Measurements from ENCODE around the gene CYP1B1. TPM values are rescaled to one million over a fixed set of nuclear protein-coding genes. Genes with fewer than 3 reads are reported as not detected.

Gene CYP1B1
- total and polyA plus RNA-seq, 9 donors: 5.4 to 34.5 (median 12.5) TPM

DNA sequence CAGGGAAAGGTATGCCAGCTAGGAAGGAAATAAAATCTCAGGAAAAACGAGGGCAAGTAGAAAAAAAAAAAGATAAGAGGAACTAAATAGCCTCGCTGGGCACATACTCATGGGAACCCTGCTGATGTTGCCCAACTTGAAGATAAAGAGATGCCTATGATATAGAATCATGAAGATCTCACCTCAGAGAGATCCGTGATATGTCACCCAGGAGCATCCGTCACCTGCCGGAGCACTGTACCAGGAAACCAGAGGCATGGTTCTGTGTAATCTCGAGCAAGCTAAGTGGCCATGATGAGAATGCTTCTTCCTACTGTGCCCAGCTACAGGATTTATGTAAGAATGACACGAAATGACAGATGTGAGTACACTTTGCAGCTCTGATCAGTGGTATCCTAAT lies 40.0 kb downstream of the CYP1B1 start:
- Histone ChIP-seq H3K4me3 (no peak overlapping the region), H3K27ac (no peak overlapping the region), H3K27me3 (no peaks in the 10 kb centered on the region), H3K9me3 (no peaks in the 10 kb centered on the region), H3K4me1 (ENCODE audit: insufficient read depth) (peaks cover 6% of the 10 kb centered on the region), H3K36me3 (no peaks in the 10 kb centered on the region)
- no peak for DNase-seq
- intact Hi-C loops (cut with DNase I): no loop called here
- TF ChIP-seq POLR2A (IDR thresholded peaks at IDR 0.05) (no peak), EP300 (IDR thresholded peaks at IDR 0.05) (no peak)
- TF ChIP-seq, protein P1, sequence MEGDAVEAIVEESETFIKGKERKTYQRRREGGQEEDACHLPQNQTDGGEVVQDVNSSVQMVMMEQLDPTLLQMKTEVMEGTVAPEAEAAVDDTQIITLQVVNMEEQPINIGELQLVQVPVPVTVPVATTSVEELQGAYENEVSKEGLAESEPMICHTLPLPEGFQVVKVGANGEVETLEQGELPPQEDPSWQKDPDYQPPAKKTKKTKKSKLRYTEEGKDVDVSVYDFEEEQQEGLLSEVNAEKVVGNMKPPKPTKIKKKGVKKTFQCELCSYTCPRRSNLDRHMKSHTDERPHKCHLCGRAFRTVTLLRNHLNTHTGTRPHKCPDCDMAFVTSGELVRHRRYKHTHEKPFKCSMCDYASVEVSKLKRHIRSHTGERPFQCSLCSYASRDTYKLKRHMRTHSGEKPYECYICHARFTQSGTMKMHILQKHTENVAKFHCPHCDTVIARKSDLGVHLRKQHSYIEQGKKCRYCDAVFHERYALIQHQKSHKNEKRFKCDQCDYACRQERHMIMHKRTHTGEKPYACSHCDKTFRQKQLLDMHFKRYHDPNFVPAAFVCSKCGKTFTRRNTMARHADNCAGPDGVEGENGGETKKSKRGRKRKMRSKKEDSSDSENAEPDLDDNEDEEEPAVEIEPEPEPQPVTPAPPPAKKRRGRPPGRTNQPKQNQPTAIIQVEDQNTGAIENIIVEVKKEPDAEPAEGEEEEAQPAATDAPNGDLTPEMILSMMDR (IDR thresholded peaks at IDR 0.05): no peak
- 94 to 95% (median 95%) methylated on average over 7 of the region's 7 CpGs for WGBS, 3 donors

DNA sequence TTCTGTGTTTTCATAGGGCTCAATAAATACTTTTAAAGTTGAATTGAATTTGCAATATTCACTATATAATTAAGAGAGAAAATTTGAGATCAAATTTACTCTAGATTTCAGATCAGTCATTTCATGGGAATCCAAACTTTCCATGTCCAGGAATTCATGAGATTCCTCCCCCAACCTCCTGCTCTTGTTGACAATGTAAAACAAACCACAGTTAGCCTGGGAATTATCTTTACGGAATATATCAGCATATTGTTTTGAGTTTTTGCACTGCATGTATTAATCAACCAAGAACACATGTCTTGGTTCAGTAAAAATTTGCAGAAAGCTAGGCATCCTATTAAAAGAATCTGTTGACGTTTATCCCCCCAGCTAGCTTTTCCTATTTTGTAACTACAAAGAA lies 42.3 kb downstream of the CYP1B1 start:
- intact Hi-C loops (cut with DNase I): no loop called here

DNA sequence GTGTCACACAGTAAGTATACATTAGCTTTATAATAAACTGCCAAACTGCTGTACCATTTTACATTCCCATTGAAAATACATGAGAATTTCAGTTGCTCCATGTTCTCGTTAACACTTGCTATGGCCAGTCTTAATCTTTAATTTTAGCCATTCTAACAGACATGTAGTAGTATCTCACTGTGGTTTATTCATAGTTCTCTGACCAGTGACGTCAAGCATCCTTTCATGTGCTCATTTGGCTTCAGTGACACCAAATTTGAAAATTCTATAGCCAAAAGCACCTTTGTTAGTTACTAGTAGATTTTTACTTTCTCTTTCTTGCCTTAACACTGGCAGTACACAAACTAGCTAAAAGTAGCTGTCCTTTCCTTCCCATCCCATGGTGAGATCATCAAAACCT lies 43.0 kb downstream of the CYP1B1 start:
- DNase-seq: no peak
- Histone ChIP-seq H3K4me3 (no peak overlapping the region), H3K9me3 (no peaks in the 10 kb centered on the region), H3K4me1 (ENCODE audit: insufficient read depth) (peaks cover 5% of the 10 kb centered on the region), H3K27ac (no peak overlapping the region), H3K27me3 (no peaks in the 10 kb centered on the region), H3K36me3 (no peaks in the 10 kb centered on the region)
- whole genome bisulfite sequencing, 3 donors: 85 to 95% (median 93%) methylated on average over 2 of the region's 2 CpGs
- TF ChIP-seq, protein P1 (IDR thresholded peaks at IDR 0.05): no peak
- no peak for TF ChIP-seq EP300 (IDR thresholded peaks at IDR 0.05)
- no peak for TF ChIP-seq POLR2A (IDR thresholded peaks at IDR 0.05)
- intact Hi-C loops (cut with DNase I): no loop called here

More for the DNA sequence above, 42.3 kb downstream of the CYP1B1 start:
- 3 to 14% (median 7%) methylated on average over 2 of the region's 2 CpGs for WGBS, 3 donors
- TF ChIP-seq EP300 (IDR thresholded peaks at IDR 0.05) (no peak), POLR2A (IDR thresholded peaks at IDR 0.05) (no peak)
- TF ChIP-seq, protein P1 (IDR thresholded peaks at IDR 0.05): no peak
- no peak for DNase-seq
- Histone ChIP-seq H3K27me3 (no peaks in the 10 kb centered on the region), H3K4me1 (ENCODE audit: insufficient read depth) (peaks cover 6% of the 10 kb centered on the region), H3K4me3 (no peak overlapping the region), H3K27ac (no peak overlapping the region), H3K36me3 (no peaks in the 10 kb centered on the region), H3K9me3 (no peaks in the 10 kb centered on the region)

DNA sequence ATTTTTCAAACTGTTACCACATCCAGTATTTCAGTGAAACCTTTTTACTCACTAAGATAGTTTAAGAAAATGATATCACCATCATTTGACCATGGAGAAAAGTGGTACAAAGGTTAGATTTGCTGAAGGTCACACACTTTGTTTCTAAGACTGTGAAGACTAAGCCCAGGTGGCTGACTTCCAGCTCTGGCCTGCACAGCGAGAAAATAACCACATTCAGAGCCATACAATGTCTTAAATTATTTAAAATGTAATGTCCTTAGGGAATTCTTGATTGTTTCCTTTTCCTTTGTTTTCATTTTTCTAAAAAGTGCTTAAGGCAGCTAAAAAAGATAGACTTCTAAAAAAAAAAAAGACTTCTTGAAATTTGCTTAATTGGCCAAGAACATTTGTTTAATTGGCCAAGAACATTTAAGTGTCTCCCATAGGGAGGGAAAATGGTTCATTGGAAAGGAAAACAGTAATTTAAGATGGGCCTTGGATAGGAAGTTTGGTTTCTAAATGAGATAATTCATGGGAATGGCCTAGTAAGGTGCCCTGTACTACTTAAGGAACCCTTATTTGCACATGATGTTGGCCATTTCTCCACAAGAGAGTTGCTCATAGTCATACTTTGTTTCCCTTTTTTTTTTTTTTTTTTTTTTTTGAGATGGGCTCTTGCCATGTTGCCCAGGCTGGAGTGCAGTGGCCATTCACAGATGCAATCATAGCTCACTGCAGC lies 45.2 kb downstream of the CYP1B1 start:
- H3K27me3 ChIP-seq: no peaks in the 10 kb centered on the region
- peaks cover 5% of the 10 kb centered on the region for H3K4me1 ChIP-seq (ENCODE audit: insufficient read depth)
- TF ChIP-seq POLR2A (IDR thresholded peaks at IDR 0.05) (no peak), EP300 (IDR thresholded peaks at IDR 0.05) (no peak)
- TF ChIP-seq, protein P1 (IDR thresholded peaks at IDR 0.05): no peak
- H3K27ac ChIP-seq: no peak overlapping the region
- DNase-seq: peak; percentile 41 to 79 (median 56)
- no peaks in the 10 kb centered on the region for H3K9me3 ChIP-seq
- intact Hi-C loops (cut with DNase I): no loop called here
- no peak overlapping the region for H3K4me3 ChIP-seq
- WGBS, 3 donors: 7 to 22% (median 9%) methylated on average over 1 of the region's 1 CpG
- H3K36me3 ChIP-seq: no peaks in the 10 kb centered on the region

Measured in ovary (tissue), 9 donors.